Keratinocyte (primary cell): ENCODE measurements around the gene LYPD6B. TPM values are rescaled to one million over a fixed set of nuclear protein-coding genes. Genes with fewer than 3 reads are reported as not detected.

Experiments
- DNase-seq: peaks from one replicate; pipeline ENCODE4 v3.0.0-alpha.2; 2011; ENCODE audit warnings: low read depth, missing footprints, low spot score
- FAIRE-seq: peaks from 2 replicates; lab custom pipeline; 2011; peaks lifted over from hg19 to GRCh38; lab: Jason Lieb, UNC
- H2AFZ ChIP-seq: 2 replicates; pipeline ENCODE4 v1.6.0; 2012; ENCODE audit warnings: low read length, control low read depth, inconsistent platforms; ENCODE audit not compliant: control insufficient read depth
- H3K27ac ChIP-seq: 2 replicates; pipeline ENCODE4 v1.5.1; 2011; ENCODE audit warnings: low read length; ENCODE audit not compliant: control insufficient read depth, insufficient read depth
- H3K27me3 ChIP-seq: 3 replicates; pipeline ENCODE4 v1.6.0; 2011; ENCODE audit warnings: low read length; ENCODE audit not compliant: control insufficient read depth, insufficient read depth; ENCODE audit errors: extremely low read depth
- H3K36me3 ChIP-seq, 2 experiments: 2 replicates in 1 of 2; 3 replicates in 1 of 2; pipeline ENCODE4 v1.5.1; 2011; ENCODE audit warnings: low read length in 2 of 2, mild to moderate bottlenecking in 1 of 2; ENCODE audit not compliant: control insufficient read depth in 2 of 2, insufficient read depth in 2 of 2; ENCODE audit errors: extremely low read depth in 1 of 2
- H3K4me1 ChIP-seq: 3 replicates; pipeline ENCODE4 v1.5.1; 2011; ENCODE audit warnings: low read length; ENCODE audit not compliant: control insufficient read depth, insufficient read depth; ENCODE audit errors: extremely low read depth
- H3K4me2 ChIP-seq: 3 replicates; pipeline ENCODE4 v1.6.0; 2011; ENCODE audit warnings: low read depth, low read length; ENCODE audit not compliant: control insufficient read depth, insufficient read depth; ENCODE audit errors: extremely low read depth
- H3K4me3 ChIP-seq, 3 experiments: fragments of 200-600 bp in 1 of 3; sonication (generic) in 1 of 3; 2 replicates in 2 of 3; 3 replicates in 1 of 3; pipeline ENCODE4 v1.5.1; 2011 to 2016; ENCODE audit warnings: low read length in 3 of 3, mild to moderate bottlenecking in 3 of 3, control low read depth in 2 of 3, inconsistent platforms in 1 of 3, low read depth in 1 of 3, mixed read lengths in 1 of 3, mixed run types in 1 of 3, moderate library complexity in 1 of 3; ENCODE audit not compliant: control insufficient read depth in 2 of 3, insufficient read depth in 2 of 3; ENCODE audit errors: extremely low read depth in 1 of 3
- H3K79me2 ChIP-seq: 2 replicates; pipeline ENCODE4 v1.6.0; 2012; ENCODE audit warnings: low read length; ENCODE audit not compliant: control insufficient read depth, insufficient read depth
- H3K9ac ChIP-seq: 3 replicates; pipeline ENCODE4 v1.6.0; 2011; ENCODE audit warnings: low read length; ENCODE audit not compliant: control insufficient read depth, insufficient read depth; ENCODE audit errors: extremely low read depth
- H3K9me1 ChIP-seq: 3 replicates; pipeline ENCODE4 v1.6.0; 2011; ENCODE audit warnings: low read length; ENCODE audit not compliant: control insufficient read depth, insufficient read depth; ENCODE audit errors: extremely low read depth
- H3K9me3 ChIP-seq: 2 replicates; pipeline ENCODE4 v1.5.1; 2012; ENCODE audit warnings: low read depth, low read length; ENCODE audit not compliant: control insufficient read depth
- H4K20me1 ChIP-seq: 3 replicates; pipeline ENCODE4 v1.6.0; 2011; ENCODE audit warnings: low read length; ENCODE audit not compliant: control insufficient read depth, insufficient read depth; ENCODE audit errors: extremely low read depth
- CTCF ChIP-seq, 3 experiments: IDR thresholded peaks in 1 of 3; conservative IDR thresholded peaks in 1 of 3; optimal IDR thresholded peaks in 1 of 3; 2 replicates in 2 of 3; 3 replicates in 1 of 3; pipeline versions ENCODE3 to v1.5.1; 2011; ENCODE audit warnings: low read length in 3 of 3, mild to moderate bottlenecking in 3 of 3, moderate library complexity in 2 of 3, control low read depth in 1 of 3, inconsistent platforms in 1 of 3; ENCODE audit not compliant: insufficient read depth in 2 of 3; ENCODE audit errors: extremely low read depth in 1 of 3
- EZH2 ChIP-seq: IDR thresholded peaks from one replicate; pipeline ENCODE4 v1.6.1; 2012; ENCODE audit warnings: inconsistent platforms, mild to moderate bottlenecking, low read length, moderate library complexity
- dilution Hi-C: fragments of 300-500 bp; cut with MboI; formaldehyde crosslinking; loops from one replicate; pipeline ENCODE4 v1.7.0; 2020; ENCODE audit warnings: low sequenced_read_pairs; ENCODE audit not compliant: extremely low pct_ligation_motif_present
- polyA plus RNA-seq, 5 experiments: library from polyadenylated mRNA; depleted of rRNA in 3 of 5; stranded (reverse) in 3 of 5; stranded (forward) in 1 of 5; unstranded in 1 of 5; fragments of >200 nt; gene quantifications; 1 replicate in 1 of 5; 2 replicates in 3 of 5; 3 replicates in 1 of 5; pipeline versions ENCODE4 v1.2.1 to v1.2.3, GENCODE V29; 2011 to 2012; ENCODE audit warnings: missing spikeins in 2 of 5, low read depth in 1 of 5, low replicate concordance in 1 of 5

LYPD6B gene
- polyA plus RNA-seq, 1 donor (not counting 4 experiments of a cell fraction or from before 2014, with no cell fraction given) = 24.7 TPM

DNA sequence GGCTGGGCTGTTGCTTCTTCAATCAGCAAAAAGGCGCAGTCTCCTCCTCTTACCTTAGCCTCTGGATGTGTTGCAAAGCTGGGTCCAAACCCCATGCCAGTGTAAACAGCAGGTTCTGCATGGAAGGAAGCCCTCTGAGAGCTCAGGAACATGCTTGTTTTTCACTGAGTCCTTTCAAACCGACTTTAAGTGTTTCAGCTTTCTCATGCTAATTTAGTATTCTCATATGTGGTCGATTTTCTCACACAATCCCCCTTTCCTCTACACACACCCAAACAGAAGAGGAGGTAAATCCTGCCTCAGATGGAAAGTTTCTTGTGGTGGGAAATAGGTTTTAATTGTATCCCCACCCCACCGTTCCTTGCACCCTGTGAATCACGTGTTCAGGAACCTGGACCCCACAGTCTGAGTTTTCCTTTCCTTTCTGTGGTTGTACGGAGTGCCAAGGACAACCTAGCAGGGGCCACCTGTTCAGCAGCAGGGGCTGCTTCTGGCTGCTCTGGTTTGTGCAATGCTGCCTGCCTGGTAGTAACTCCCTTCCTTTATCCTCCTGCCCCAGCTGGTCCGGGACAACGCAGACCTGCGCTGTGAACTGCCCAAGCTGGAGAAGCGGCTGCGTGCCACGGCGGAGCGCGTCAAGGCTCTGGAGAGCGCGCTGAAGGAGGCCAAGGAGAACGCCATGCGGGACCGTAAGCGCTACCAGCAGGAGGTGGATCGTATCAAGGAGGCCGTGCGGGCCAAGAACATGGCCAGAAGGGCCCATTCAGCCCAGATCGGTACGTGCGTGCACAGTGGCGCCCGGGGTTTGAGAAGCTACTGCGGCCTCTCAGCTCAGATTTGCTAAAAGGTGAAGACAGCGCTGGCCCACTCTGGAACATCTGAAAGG, 28.7 kb upstream of the LYPD6B start:
- H3K4me1 ChIP-seq = peaks cover 15% of the 10 kb centered on the region
- dilution Hi-C loops = no loop called here
- no peak overlapping the region for H3K27ac ChIP-seq
- no peak for FAIRE-seq
- no peak overlapping the region for H3K4me2 ChIP-seq
- TF ChIP-seq CTCF (optimal IDR thresholded peaks at IDR 0.05 in 1 of 3, IDR thresholded peaks at IDR 0.05 in 1 of 3, conservative IDR thresholded peaks at IDR 0.05 in 1 of 3; ENCODE audit: extremely low read depth in 1 of 3, insufficient read depth in 2 of 3, low read length in 3 of 3) = no peak
- no peak for TF ChIP-seq EZH2
- no peaks in the 10 kb centered on the region for H3K9me3 ChIP-seq
- no peaks in the 10 kb centered on the region for H3K36me3 ChIP-seq
- H3K4me3 ChIP-seq = no peak overlapping the region
- no peaks in the 10 kb centered on the region for H3K79me2 ChIP-seq
- no peaks in the 10 kb centered on the region for H3K27me3 ChIP-seq
- no peaks in the 10 kb centered on the region for H3K9me1 ChIP-seq
- H3K9ac ChIP-seq = no peak overlapping the region
- H4K20me1 ChIP-seq = no peaks in the 10 kb centered on the region
- DNase-seq = no peak
- no peak overlapping the region for H2AFZ ChIP-seq

DNA sequence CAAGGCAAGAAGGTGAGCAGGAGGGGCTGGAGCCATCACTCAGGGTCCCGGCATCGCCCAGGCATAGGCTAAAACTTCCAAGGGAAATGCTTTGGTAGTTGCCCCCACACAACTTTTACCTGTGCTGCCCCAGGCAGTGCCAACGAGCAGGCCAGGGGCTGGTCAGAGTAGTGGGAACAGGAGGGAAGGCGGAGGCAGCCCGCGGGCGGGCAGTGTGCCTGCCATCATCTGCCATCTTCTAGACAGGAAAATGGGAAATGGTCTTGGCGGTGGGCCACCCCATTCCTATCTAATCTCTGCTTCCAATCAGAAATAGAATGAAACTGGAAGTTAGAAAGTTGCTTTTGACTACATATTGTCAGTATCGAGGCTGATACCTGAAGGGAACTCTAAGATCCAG, 26.0 kb upstream of the LYPD6B start:
- dilution Hi-C loops = no loop called here
- no peak overlapping the region for H2AFZ ChIP-seq
- H3K9ac ChIP-seq = no peak overlapping the region
- no peak overlapping the region for H3K4me2 ChIP-seq
- H3K27ac ChIP-seq = no peak overlapping the region
- no peaks in the 10 kb centered on the region for H3K36me3 ChIP-seq
- no peaks in the 10 kb centered on the region for H3K79me2 ChIP-seq
- H3K9me3 ChIP-seq = no peaks in the 10 kb centered on the region
- peaks cover under 1% of the 10 kb centered on the region for H3K4me1 ChIP-seq
- H3K9me1 ChIP-seq = no peaks in the 10 kb centered on the region
- H3K27me3 ChIP-seq = peaks cover 4% of the 10 kb centered on the region
- TF ChIP-seq CTCF (optimal IDR thresholded peaks at IDR 0.05 in 1 of 3, IDR thresholded peaks at IDR 0.05 in 1 of 3, conservative IDR thresholded peaks at IDR 0.05 in 1 of 3; ENCODE audit: extremely low read depth in 1 of 3, insufficient read depth in 2 of 3, low read length in 3 of 3) (no peak), EZH2 (no peak)
- H4K20me1 ChIP-seq = no peaks in the 10 kb centered on the region
- DNase-seq = no peak
- FAIRE-seq = no peak
- H3K4me3 ChIP-seq = no peak overlapping the region
